ACHN (cell line): Measurements from ENCODE around the gene KRT76.

Experiments used
- DNase-seq: peaks from one replicate; pipeline ENCODE4 v3.0.0-alpha.2; 2015
- in situ Hi-C: cut with HindIII; loops from 2 replicates; pipeline ENCODE4 v1.10.0; 2017; ENCODE audit warnings: low sequenced_read_pairs, low pct_ligation_motif_present, low pct_unique_long_range_greater_than_20kb

The KRT76 gene

DNA sequence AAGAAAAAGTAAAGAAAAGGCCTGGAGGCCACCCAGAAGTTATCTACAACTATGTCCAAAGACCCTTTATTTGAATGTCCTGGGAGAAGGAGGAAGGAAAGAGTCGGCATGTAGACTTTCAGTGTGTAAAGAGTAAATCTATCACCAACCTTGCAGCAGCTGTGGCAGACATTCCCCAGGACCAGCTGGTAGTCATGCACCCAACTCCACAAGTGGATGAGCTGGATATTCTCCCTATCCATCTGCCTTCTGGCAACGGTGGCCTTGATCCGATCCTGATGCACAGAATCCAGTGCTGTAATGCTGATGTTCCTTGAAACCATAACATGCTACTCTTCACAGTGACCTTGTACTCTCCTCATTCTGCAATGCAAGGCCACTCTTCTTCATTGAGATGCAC, 27.3 kb downstream of the KRT76 start:
- in situ Hi-C loops = no loop called here
- DNase-seq = no peak

DNA sequence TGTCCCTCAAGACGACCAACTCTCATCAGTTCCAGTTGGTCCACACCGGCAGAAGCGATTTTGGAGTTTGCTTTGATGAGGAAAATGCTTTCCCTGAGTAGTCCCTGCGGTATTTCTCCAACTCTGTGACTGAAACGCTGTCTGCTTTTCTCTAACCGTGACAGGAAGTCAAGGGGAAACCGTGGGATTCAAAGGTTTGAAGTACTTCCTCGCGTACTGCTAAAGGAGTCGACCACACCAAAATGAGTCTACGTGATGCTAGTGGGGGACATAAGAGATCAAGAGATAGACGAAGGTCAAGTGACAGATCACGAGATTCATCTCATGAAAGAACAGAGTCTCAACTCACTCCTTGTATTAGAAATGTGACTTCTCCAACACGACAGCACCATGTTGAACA, 28.6 kb downstream of the KRT76 start:
- in situ Hi-C loops = no loop called here
- no peak for DNase-seq

DNA sequence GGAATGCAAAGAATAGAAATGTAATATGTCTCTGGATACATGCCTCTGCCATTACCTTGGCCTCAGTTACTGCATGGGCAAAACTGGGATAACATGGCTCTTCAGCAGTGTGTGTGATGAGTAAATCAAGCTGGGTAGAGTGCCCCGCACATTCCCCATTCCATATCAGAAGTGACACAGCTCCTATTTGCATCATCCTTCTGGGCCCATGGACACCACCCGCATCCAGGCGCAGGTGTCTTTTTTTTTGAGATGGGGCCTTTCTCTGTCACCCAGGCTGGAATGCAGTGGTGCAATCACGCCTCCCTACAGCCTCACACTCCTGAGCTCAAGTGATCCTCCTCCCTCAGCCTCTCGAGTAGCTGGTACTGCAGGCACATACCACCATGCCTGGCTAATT, 31.6 kb downstream of the KRT76 start:
- in situ Hi-C loops = no loop called here
- DNase-seq = no peak

DNA sequence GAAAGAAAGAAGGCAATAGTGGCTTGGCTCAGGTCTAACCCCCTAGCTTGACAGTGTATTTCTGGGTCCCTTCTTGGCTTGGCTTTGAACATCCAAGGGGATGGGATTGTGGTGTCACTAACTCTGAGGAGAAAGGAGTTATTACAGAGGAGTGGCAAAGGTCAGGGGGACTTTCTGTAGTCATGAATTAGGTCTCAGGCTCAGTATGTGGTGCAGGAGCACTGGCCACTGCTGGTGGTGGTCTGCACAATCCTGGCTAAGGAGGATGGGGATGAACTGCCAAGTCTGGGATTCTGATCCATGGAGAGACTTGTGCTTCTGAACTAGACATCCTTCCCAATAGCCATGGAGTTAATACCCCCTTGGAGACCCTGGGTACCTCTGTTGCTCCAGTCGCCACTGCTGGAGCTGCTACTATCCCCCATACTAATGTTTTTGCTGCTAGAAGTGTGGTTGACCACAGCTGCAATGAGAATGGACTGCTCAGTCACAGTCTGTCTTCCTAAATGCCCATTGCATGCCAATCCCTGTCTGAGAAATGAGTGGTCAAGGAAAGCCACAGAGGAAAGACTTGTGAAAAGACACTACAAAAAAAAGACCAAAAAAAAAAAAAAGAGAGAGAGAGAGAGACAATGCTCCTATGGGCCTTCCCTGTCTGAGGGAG, 32.5 kb downstream of the KRT76 start:
- in situ Hi-C loops = no loop called here
- no peak for DNase-seq

DNA sequence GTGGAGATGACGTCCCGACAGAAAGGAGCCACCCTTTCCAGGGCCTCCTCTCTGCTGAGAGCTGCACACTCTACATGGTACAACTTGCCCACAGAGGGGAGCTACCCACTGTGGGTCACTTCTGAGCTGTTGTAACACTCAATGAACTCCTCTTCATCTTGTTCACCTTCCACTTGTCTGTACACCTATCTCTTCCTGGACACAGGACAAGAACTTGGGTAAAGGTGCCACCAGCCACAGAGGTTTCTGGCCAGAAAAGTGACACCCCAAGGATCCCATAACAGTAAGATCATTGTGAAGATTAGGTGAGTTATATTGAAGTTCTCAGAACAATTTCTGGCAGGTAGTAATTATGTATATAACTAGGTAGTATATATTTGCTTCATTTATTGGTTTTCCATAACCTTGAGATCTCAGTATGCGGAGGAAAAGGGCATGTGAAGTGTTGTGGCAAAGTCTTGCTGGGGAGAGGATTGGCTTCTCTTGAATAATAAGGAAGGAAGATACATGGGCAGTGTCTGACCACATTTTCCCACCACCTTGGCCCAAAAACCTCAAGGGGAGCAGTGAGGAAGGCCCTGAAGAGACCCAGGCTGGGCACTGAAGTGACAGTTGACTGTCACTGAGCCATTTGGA, 34.2 kb downstream of the KRT76 start:
- DNase-seq = no peak

DNA sequence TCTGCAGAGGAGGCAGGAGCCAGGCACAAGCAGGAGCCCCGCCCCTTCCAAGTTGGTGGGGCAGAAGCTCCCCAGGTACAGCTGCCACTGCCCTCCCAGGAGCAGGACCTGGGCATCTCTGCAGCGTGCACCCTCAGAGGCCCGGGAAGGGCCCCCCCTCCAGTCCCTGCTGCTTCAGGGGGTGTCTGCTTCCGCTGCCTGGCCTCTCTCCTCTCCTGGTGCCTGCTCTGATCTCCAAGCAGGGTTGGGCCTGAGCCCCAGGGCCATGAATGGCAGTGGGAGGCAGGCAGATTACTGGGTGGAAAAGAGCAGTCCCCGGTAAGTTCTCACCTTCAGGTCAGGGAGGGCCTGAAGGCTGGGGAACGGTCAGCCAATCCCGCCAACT, 35.0 kb downstream of the KRT76 start:
- in situ Hi-C loops = no loop called here
- no peak for DNase-seq

More for the DNA sequence above, 34.2 kb downstream of the KRT76 start:
- in situ Hi-C loops = no loop called here

DNA sequence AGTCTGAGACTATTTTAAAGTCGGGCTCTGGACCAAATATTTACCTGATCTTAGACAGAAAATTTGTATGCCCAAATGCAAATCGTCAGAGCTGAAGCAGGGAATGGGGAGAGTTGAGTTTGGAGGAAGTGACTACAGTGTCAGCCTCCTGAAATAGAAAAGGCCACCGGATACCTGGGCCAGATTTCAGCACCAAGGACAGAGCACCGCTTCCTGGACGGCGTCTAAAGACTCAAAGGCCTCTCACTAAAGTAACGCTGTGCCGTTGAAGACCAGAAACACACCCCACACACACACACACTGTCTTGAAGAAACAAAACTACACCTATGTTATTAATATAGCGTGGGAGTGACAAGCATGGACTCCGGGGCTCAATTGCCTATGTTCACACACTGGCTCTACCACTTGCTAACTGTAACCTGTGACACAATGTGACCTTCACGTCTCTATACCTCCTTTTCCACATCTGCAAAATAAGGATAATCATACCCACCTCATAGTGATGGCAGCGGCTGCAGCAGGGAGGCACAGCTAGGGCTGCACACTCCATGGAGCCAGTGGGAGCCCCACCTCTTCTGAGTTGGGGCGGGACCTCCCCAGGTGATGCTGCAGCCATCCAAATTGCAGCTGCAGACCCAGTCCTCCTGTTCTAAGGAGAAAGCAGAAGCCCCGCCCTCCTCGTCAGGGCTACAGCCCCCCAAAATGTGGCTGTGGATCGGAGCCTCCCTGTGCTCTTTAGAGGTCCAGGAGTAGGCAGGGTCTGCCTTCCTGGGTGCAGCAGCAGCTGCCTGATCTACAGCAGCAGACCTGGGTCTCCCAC, 35.6 kb downstream of the KRT76 start:
- peak; percentile 74 for DNase-seq
- in situ Hi-C loops = no loop called here

DNA sequence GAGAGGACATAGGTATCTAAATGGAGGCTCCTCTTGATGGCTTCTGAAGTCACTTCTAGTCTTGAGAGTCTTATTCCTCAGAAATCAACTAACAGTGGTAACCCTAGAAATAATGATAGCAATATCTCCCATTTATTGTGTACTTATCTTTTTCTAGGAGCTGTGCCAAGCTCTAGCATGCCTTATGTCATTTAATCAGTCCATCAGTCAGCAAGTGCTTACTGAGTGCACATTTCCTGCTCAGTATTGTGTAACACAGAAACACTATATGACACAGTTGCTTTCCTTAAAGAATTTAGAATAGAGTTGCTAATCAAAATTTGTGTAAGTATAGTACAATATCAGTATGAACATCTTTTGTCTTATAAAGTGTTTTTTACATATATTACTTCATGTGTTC, 36.6 kb downstream of the KRT76 start:
- in situ Hi-C loops = no loop called here

DNA sequence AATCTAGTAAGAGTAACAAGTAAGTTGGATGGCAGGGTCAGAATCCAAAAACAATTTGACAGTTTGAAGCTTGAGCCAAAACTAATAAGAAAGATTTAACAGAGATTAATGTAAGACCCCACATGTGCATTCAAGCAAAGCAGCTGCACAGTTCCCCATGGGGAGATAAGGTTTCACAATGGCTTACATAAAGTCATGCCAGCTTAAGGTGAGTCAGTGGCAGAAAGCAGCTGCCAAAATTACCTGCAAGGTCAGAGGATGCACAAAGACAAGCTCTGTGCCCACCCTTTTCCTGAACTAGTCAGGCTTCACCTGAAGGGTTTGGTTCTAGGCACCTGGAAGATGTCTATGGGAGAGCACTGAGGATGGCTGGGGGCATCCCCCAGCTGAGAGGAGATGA, 37.2 kb downstream of the KRT76 start:
- in situ Hi-C loops = no loop called here

More for the DNA sequence above, 36.6 kb downstream of the KRT76 start:
- no peak for DNase-seq

DNA sequence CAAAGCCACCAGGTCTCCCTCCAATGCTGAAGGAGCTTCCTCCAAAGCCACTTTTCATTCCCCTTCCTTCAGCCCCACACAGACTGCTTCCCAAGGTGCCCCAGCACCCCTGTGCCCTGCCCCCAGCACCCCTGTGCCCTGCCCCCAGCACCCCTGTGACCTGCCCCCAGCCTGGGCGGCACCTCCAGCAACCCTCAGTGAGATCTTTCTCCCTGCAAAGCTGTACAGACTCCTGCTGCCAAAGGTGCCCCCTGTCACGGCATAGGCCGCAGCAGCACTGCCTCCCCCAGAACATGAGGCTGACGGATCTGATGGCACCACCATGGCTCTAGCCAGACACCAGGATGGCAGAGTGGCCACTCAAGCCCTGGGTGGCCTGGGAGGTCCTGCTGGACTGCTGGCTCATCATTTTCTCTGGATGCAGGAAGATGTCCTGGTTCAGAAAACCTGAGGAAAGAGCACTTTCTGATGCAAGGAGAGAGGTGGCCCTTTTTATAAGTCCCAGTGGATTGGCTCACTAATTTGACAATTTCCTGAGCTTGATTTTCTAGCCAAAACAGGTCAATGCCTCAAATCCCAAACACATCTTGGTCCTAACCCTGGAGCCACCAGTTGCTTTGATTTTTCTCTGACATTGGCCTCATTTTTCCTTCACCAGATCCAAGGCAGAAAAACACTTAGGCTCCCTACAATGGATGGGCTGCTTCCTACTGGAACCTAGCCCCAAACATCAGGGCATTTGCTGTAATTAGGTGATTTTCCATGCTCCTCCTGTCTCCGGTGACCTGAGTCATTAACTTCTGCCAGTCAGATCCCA, 41.1 kb downstream of the KRT76 start:
- in situ Hi-C loops = no loop called here
- no peak for DNase-seq

More for the DNA sequence above, 37.2 kb downstream of the KRT76 start:
- no peak for DNase-seq

DNA sequence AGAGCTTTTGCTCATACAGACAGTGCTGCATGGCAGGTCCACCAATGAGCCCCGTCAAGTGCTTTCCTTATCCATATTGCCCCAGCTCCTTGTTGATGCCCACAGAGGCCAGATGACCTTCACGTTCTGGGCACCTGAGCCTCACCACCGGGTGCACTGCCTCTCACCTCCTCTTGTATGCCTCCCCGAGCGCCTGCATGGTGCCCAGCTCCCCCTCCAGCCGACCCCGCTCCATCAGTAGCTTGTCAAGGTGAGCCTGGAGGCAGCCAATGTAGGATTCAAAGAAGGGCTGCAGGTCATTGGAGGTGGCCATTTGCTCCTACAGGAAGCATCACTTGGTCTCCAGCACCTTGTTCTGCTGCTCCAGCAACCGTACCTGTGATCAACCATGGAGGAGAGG, 42.0 kb downstream of the KRT76 start:
- in situ Hi-C loops = no loop called here
- DNase-seq = no peak

DNA sequence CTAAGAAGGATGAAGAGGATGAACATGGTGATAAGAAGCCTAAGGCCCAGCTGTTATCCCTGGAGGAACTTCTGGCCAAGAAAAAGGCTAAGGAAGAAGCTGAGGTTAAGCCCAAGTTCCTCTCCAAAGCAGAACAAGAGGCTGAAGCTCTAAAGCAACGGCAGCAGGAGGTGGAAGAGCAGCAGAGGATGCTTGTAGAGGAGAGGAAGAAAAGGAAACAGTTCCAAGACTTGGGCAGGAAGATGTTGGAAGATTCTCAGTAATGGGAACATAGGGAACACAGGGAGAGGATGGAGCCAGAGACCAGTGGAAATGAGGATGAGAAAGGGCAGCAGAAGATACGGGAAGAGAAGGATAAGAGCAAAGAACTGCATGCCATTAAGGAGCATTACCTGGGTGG, 46.4 kb downstream of the KRT76 start:
- DNase-seq = no peak
- in situ Hi-C loops = no loop called here

DNA sequence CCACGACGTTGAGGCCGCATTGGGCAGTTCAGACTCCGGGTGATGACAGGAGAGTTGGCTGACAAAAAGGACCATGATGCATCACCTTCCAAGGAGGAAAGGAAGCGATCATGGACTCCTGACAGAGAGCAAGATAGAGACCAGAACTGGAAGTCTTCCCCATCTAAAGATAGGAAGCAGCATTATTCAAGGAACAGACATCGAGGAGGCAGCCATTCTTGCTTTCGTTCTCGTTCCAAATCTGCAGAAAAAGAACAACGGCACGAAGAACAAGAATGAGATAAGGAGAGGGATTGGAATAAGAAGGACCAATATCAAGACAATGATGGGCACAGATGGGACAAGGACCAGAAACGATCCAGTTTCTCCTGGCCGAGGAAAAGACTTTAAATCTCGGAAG, 46.8 kb downstream of the KRT76 start:
- in situ Hi-C loops = no loop called here

DNA sequence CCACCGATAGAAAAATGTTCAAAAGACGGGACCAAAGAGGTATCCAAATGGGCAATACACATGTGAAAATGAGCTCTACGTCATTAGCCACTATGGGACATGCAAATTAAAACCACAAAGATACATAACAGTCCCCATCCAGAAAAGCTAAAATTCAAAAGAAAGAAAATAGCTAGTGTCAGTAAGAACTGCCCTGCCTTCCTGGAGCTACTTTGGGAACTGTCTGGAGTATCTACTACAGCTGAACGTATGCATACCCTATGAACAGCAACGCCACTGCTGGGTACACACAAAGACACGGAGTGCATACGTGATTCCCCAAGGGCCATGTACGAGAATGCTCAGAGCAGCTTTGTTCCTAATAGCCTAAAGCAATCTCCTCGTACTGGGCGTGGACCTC, 48.0 kb downstream of the KRT76 start:
- in situ Hi-C loops = no loop called here

More for the DNA sequence above, 46.8 kb downstream of the KRT76 start:
- DNase-seq = no peak

DNA sequence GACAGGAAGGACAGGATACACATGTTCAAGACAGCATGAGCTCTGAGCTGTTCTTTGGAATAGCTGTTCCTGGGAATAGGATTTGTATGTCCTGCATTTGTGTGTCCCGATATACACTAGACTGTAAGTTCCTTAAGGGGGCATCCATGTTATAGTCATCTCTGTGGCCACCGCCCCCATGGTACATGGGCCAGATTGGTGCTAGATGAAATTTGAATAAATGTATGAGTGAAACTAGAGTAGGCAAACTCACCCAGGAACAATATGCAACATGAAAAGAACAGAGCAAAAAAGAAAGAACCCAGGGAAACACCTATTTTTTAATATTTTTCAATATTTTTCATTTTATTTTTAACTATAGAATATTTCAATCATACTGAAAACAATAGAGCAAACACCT, 48.8 kb downstream of the KRT76 start:
- in situ Hi-C loops = no loop called here
- no peak for DNase-seq

More for the DNA sequence above, 48.0 kb downstream of the KRT76 start:
- DNase-seq = no peak

DNA sequence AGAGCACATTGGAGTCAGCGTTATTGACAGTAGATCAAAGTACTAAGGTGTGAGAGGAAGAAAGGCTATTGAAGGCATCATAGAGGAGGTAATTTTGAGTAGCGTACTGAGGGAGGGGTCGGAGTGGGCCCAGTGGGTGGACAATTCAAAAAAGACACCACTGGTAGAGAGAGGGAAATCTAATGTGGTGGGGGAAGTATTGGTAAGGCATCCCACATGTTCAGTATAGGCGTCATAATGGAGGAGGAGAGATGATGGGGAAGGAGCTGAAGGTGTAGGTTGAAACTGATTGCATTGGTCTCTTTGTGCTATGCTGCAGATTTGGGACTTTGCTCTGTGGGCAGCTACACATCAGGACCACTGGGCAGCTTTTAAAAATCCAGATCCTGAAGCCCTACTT, 50.1 kb downstream of the KRT76 start:
- in situ Hi-C loops = no loop called here
- DNase-seq = no peak

DNA sequence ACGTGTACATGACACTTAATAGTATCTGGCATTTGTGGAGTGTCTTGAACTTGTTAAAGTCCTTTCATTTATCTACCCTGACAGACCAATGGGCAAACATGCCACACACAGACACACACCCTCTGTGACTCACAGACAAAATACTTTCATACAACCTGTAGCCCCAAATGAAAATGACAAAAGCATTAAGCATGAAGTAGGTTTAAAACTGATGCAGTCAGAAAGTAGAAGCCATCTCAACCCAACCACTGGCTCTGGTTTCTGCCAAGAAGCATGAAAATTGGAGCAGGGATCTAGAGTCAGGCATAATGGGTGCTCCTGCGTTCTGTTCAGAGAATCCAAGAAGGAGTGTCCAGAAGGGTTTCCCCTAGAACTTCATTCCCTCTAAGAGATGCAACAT, 50.7 kb downstream of the KRT76 start:
- no peak for DNase-seq
- in situ Hi-C loops = no loop called here

DNA sequence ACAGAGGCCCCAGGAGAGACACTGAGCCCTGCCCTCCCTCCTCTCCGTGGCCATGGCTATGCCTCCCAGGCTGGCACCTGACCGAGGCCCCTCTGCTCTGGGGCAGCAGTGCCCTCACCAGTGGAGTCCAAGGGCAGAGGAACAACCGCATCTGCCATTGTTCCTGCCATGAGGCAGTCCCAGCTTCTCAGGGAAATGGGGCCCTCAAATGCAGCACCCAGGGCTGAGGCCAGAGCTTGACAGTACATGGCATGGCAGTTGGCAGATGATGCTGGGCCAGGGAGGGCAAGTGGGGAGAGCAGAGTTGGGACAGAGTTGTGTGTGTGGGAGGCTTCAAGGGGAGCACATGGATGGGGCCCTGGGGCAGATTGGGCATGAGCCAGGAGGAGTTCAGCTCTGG, 52.8 kb downstream of the KRT76 start:
- in situ Hi-C loops = no loop called here
- DNase-seq = no peak

DNA sequence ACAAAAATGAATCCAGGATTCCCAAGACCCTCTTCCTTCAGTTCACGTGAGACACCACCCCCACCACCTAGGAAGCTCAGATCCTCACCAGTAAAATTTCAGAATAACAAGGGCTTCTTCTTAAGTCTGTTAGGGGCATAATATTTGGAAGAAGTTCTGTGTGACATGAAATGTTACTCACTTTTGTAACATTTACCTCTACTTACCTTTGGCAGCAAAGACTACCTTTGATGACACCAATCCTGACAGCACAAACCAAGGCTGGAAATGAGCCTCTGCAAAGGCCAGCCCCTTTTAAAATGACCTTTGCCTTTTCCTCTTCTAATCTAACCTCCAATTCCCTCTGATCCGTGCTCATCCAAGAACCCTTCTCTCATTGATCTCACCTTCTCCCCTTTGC, 54.5 kb downstream of the KRT76 start:
- no peak for DNase-seq
- in situ Hi-C loops = no loop called here
